Pons (tissue), 1 donor: ENCODE results near the gene SHQ1.
"Not testable (repeated sequence)": the region's sequence is repeated elsewhere in the genome, so short reads cannot be mapped to it uniquely, and the experiment has no call there.

Experiments used
- DNase-seq: peaks from one replicate; pipeline ENCODE4 v3.0.0-alpha.2; 2016; ENCODE audit warnings: low spot score

SHQ1 gene

GRCh38 chr3:72719137-72719536 is 129.1 kb downstream of the SHQ1 start:
- no peak for DNase-seq

- DNase-seq = not testable (repeated sequence)
Observed at GRCh38 chr3:72714135-72714534, 134.1 kb downstream of the SHQ1 start.

- not testable (repeated sequence) for DNase-seq
Observed at GRCh38 chr3:72710471-72710870, 137.8 kb downstream of the SHQ1 start.

- no peak for DNase-seq
Observed at GRCh38 chr3:72708441-72708840, 139.8 kb downstream of the SHQ1 start.

GRCh38 chr3:72702997-72703396 is 145.2 kb downstream of the SHQ1 start:
- no peak for DNase-seq

GRCh38 chr3:72702390-72702789 is 145.9 kb downstream of the SHQ1 start:
- DNase-seq = no peak

- DNase-seq = no peak
Observed at GRCh38 chr3:72700106-72700505, 148.1 kb downstream of the SHQ1 start.

GRCh38 chr3:72699631-72700030 is 148.6 kb downstream of the SHQ1 start:
- DNase-seq = no peak
